HepG2 (cell line): ENCODE data around the gene SLC6A8. TPM values are rescaled to one million over a fixed set of nuclear protein-coding genes. Genes with fewer than 3 reads are reported as not detected.

Experiments
- AGO1 ChIP-seq: fragments of 200-400 bp; formaldehyde crosslinking; IDR thresholded peaks from 2 replicates; pipeline ENCODE4 v1.6.1; 2017; ENCODE audit warnings: mild to moderate bottlenecking, low read depth, low read length, moderate library complexity; ENCODE audit not compliant: poor library complexity, severe bottlenecking
- AKAP8 ChIP-seq: sonication (generic); formaldehyde crosslinking; IDR thresholded peaks from 2 replicates; pipeline ENCODE4 v1.5.1; 2020; ENCODE audit warnings: mild to moderate bottlenecking, missing genetic modification reagents
- CBX5 ChIP-seq: sonication (generic); formaldehyde crosslinking; IDR thresholded peaks from 2 replicates; pipeline ENCODE4 v1.4.0; 2020; ENCODE audit warnings: missing genetic modification reagents, borderline replicate concordance
- CHD4 ChIP-seq: fragments of 200-600 bp; sonication (generic); IDR thresholded peaks from 2 replicates; pipeline ENCODE4 v1.7.0; 2017; ENCODE audit warnings: mild to moderate bottlenecking, low read length, borderline replicate concordance
- DNMT3B ChIP-seq: conservative IDR thresholded peaks from 2 replicates; pipeline ENCODE4 v1.6.1; 2016; ENCODE audit warnings: missing biosample characterization, control low read depth
- ETS1 ChIP-seq: sonication (generic); formaldehyde crosslinking; IDR thresholded peaks from 2 replicates; pipeline ENCODE4 v1.4.0; 2020; ENCODE audit warnings: missing genetic modification reagents
- FOXC1 ChIP-seq: sonication (generic); formaldehyde crosslinking; IDR thresholded peaks from 2 replicates; pipeline ENCODE4 v1.8.0; 2022; ENCODE audit warnings: mild to moderate bottlenecking, missing genetic modification reagents, borderline replicate concordance
- HNRNPH1 ChIP-seq: fragments of 200-400 bp; formaldehyde crosslinking; optimal IDR thresholded peaks from 2 replicates; pipeline ENCODE3; 2017; ENCODE audit warnings: mild to moderate bottlenecking, low read depth, low read length
- KLF12 ChIP-seq: sonication (generic); formaldehyde crosslinking; IDR thresholded peaks from 2 replicates; pipeline ENCODE4 v1.4.0; 2020; ENCODE audit warnings: missing genetic modification reagents, borderline replicate concordance
- NFIB ChIP-seq: sonication (generic); formaldehyde crosslinking; IDR thresholded peaks from 2 replicates; pipeline ENCODE4 v1.9.0; 2021; ENCODE audit warnings: missing genetic modification reagents, mild to moderate bottlenecking, borderline replicate concordance
- NFIC ChIP-seq: IDR thresholded peaks from 2 replicates; pipeline ENCODE4 v1.6.1; 2012; ENCODE audit warnings: mild to moderate bottlenecking, low read length, inconsistent platforms
- NR2F2 ChIP-seq: IDR thresholded peaks from 2 replicates; pipeline ENCODE4 v1.6.1; 2012; ENCODE audit warnings: low read depth, inconsistent platforms, borderline replicate concordance
- PPARG ChIP-seq: conservative IDR thresholded peaks from 2 replicates; pipeline ENCODE4 v1.6.1; 2016; ENCODE audit warnings: missing biosample characterization, missing genetic modification reagents
- PTBP1 ChIP-seq: fragments of 200-400 bp; formaldehyde crosslinking; IDR thresholded peaks from 2 replicates; pipeline ENCODE4 v1.6.1; 2018; ENCODE audit warnings: low read length, low read depth; ENCODE audit not compliant: poor library complexity, severe bottlenecking
- RFX5 ChIP-seq: IDR thresholded peaks from 2 replicates; pipeline ENCODE4 v1.6.1; 2011; ENCODE audit warnings: low read depth, low read length, improper control_type of control experiment
- THAP8 ChIP-seq: sonication (generic); formaldehyde crosslinking; IDR thresholded peaks from 2 replicates; pipeline ENCODE4 v1.5.1; 2020; ENCODE audit warnings: missing genetic modification reagents, mild to moderate bottlenecking, borderline replicate concordance
- ZBTB1 ChIP-seq: sonication (generic); formaldehyde crosslinking; IDR thresholded peaks from 2 replicates; pipeline ENCODE4 v1.4.0; 2020; ENCODE audit warnings: missing genetic modification reagents, borderline replicate concordance
- ZBTB20 ChIP-seq: sonication (generic); formaldehyde crosslinking; IDR thresholded peaks from 2 replicates; pipeline ENCODE4 v1.8.1; 2023; ENCODE audit warnings: missing genetic modification reagents, low read depth, mild to moderate bottlenecking, borderline replicate concordance
- ZBTB8A ChIP-seq: sonication (generic); formaldehyde crosslinking; IDR thresholded peaks from 2 replicates; pipeline ENCODE4 v1.4.0; 2020; ENCODE audit warnings: mild to moderate bottlenecking, low read depth, missing genetic modification reagents, borderline replicate concordance
- ZFP90 ChIP-seq: sonication (generic); formaldehyde crosslinking; IDR thresholded peaks from 2 replicates; pipeline ENCODE4 v1.8.0; 2022; ENCODE audit warnings: missing genetic modification reagents, mild to moderate bottlenecking, inconsistent platforms, borderline replicate concordance
- ZNF382 ChIP-seq: sonication (generic); formaldehyde crosslinking; IDR thresholded peaks from 2 replicates; pipeline ENCODE4 v1.5.0; 2020; ENCODE audit warnings: missing genetic modification reagents, mild to moderate bottlenecking, borderline replicate concordance
- ZNF558 ChIP-seq: sonication (generic); formaldehyde crosslinking; IDR thresholded peaks from 2 replicates; pipeline ENCODE4 v1.9.0; 2022; ENCODE audit warnings: mild to moderate bottlenecking, missing genetic modification reagents, borderline replicate concordance
- ZNF768 ChIP-seq: sonication (generic); formaldehyde crosslinking; IDR thresholded peaks from 2 replicates; pipeline ENCODE4 v1.4.0; 2020; ENCODE audit warnings: missing genetic modification reagents
- ZNF770 ChIP-seq: sonication (generic); formaldehyde crosslinking; IDR thresholded peaks from 2 replicates; pipeline ENCODE4 v1.5.0; 2020; ENCODE audit warnings: mild to moderate bottlenecking, missing genetic modification reagents
- polyA plus RNA-seq, 8 experiments: library from polyadenylated mRNA; depleted of rRNA in 3 of 8; stranded (reverse) in 7 of 8; unstranded in 1 of 8; fragments of >200 nt; fragmentation: Illumina TruSeq in 4 of 8; extraction: Trizol in 4 of 8; gene quantifications; 2 replicates each; pipeline versions ENCODE4 v1.2.1 to v1.2.3, GENCODE V29; 2011 to 2016; ENCODE audit warnings: low read depth in 4 of 8, missing spikeins in 1 of 8, mixed read lengths in 1 of 8; ENCODE audit not compliant: insufficient read depth in 1 of 8
- total RNA-seq, 5 experiments: library from RNA; depleted of rRNA; stranded (reverse); fragments of >200 nt; fragmentation: Illumina TruSeq; extraction: Trizol; gene quantifications; 2 replicates each; pipeline ENCODE4 v1.2.3, GENCODE V29; 2016; ENCODE audit warnings: low read depth in 1 of 5
- TF ChIP-seq, protein P1 (sequence below): sonication (generic); formaldehyde crosslinking; IDR thresholded peaks from 2 replicates; pipeline ENCODE4 v1.5.0; 2020; ENCODE audit warnings: missing genetic modification reagents

Gene SLC6A8
- total and polyA plus RNA-seq, 2 of the 13 experiments (the other 11 are each of a cell fraction or from before 2014, with no cell fraction given): 13.9 to 176 TPM

GRCh38 chrX:153723351-153724251 is 35.9 kb downstream of the SLC6A8 start (continued):
- no peak for TF ChIP-seq DNMT3B (CRISPR knock-in tag)
- TF ChIP-seq CBX5 (CRISPR knock-in tag): no peak
- no peak for TF ChIP-seq ZBTB1 (CRISPR knock-in tag)
- no peak for TF ChIP-seq ZNF382
- TF ChIP-seq, protein P1, sequence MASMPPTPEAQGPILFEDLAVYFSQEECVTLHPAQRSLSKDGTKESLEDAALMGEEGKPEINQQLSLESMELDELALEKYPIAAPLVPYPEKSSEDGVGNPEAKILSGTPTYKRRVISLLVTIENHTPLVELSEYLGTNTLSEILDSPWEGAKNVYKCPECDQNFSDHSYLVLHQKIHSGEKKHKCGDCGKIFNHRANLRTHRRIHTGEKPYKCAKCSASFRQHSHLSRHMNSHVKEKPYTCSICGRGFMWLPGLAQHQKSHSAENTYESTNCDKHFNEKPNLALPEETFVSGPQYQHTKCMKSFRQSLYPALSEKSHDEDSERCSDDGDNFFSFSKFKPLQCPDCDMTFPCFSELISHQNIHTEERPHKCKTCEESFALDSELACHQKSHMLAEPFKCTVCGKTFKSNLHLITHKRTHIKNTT (CRISPR knock-in tag): no peak
- TF ChIP-seq ETS1 (CRISPR knock-in tag): no peak
- TF ChIP-seq HNRNPH1: no peak
- TF ChIP-seq NR2F2: no peak
- no peak for TF ChIP-seq NFIB (CRISPR knock-in tag)
- no peak for TF ChIP-seq ZFP90 (CRISPR knock-in tag)
- peak; percentile 65; the same call in 1 of the 2 replicates for TF ChIP-seq ZBTB8A (CRISPR knock-in tag)
- 0 out of 2 replicates have a peak, but pooled peaks have one; percentile 22 for TF ChIP-seq ZNF558
- no peak for TF ChIP-seq CHD4
- no peak for TF ChIP-seq NFIC
- TF ChIP-seq PTBP1: no peak
- TF ChIP-seq AKAP8 (CRISPR knock-in tag): no peak
- no peak for TF ChIP-seq RFX5
- TF ChIP-seq ZNF770 (CRISPR knock-in tag): no peak
- TF ChIP-seq KLF12: no peak
- peak; percentile 48; the same call in 1 of the 2 replicates for TF ChIP-seq FOXC1 (CRISPR knock-in tag)
- no peak for TF ChIP-seq THAP8 (CRISPR knock-in tag)
- TF ChIP-seq ZBTB20 (CRISPR knock-in tag): peak; percentile 69; the same call in 1 of the 2 replicates
- no peak for TF ChIP-seq AGO1
- TF ChIP-seq PPARG (CRISPR knock-in tag): no peak
- TF ChIP-seq ZNF768 (CRISPR knock-in tag): no peak
